RWPE1 (cell line): ENCODE data around the gene RPS25.
A peak's percentile ranks its signal among the peaks of the same experiment; 100 is the strongest.

Source experiments
- CTCF ChIA-PET: fragments of 350-600 bp; sonication (Branson Sonifier 250); formaldehyde crosslinking; extraction: SDS; loops from one replicate; lab custom pipeline; 2021; lab: Yijun Ruan, JAX
- POLR2A ChIA-PET: fragments of 400-600 bp; formaldehyde crosslinking; extraction: SDS; loops from one replicate; lab custom pipeline; 2020; ENCODE audit warnings: antibody characterized with exemption; ENCODE audit not compliant: low non-redundant PET; lab: Yijun Ruan, JAX
- DNase-seq: peaks from one replicate; pipeline ENCODE4 v3.0.0; 2012; ENCODE audit warnings: low spot score
- H3K27ac ChIP-seq: fragments of 450-650 bp; 2 replicates; pipeline ENCODE4 v1.5.1; 2017
- TF ChIP-seq, protein P1 (sequence below): fragments of 450-650 bp; conservative IDR thresholded peaks from 2 replicates; pipeline ENCODE4 v1.5.1; 2017; ENCODE audit warnings: low read depth, mild to moderate bottlenecking

The RPS25 gene

DNA sequence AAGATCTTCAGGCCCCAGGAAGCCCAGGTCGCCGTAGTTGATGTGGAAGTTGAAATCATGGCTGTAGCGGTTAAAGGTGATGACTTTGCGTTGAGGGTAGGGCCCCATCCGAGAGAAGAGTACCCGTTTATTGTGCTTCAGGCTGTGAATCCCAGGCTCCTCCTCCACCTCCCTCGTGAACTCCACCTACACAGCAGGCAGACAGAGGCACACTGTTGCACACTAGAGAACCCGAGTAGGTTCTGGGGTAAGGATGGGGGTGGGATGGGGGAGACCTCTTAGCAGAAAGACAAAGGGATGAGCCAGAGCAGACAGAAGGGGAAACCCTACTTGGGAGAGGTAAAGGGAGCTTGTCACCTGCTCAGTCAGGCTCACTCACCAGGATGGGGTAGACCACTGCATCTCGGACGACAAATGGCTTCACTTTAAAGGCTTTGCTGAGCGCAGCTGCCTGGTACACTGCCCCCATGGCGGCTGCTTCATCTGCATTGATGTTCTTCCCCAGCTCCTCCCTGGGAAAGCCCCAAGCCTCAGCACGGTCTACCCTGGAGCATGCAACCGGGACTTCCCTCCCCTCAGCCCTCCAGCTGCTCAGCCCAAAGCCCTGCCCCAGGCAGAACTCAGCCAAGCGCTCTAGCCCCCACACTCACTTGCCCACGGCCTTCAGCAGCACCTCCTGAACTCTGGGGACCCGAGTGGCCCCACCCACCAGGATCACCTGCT, 33.5 kb upstream of the RPS25 start:
- POLR2A ChIA-PET, result no interaction called here
- 0 out of 2 replicates have a peak overlapping the region, but pooled peaks have one; percentile 2 for H3K27ac ChIP-seq
- no peak for DNase-seq
- TF ChIP-seq, protein P1, sequence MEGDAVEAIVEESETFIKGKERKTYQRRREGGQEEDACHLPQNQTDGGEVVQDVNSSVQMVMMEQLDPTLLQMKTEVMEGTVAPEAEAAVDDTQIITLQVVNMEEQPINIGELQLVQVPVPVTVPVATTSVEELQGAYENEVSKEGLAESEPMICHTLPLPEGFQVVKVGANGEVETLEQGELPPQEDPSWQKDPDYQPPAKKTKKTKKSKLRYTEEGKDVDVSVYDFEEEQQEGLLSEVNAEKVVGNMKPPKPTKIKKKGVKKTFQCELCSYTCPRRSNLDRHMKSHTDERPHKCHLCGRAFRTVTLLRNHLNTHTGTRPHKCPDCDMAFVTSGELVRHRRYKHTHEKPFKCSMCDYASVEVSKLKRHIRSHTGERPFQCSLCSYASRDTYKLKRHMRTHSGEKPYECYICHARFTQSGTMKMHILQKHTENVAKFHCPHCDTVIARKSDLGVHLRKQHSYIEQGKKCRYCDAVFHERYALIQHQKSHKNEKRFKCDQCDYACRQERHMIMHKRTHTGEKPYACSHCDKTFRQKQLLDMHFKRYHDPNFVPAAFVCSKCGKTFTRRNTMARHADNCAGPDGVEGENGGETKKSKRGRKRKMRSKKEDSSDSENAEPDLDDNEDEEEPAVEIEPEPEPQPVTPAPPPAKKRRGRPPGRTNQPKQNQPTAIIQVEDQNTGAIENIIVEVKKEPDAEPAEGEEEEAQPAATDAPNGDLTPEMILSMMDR, result no peak
- CTCF ChIA-PET, result no interaction called here

DNA sequence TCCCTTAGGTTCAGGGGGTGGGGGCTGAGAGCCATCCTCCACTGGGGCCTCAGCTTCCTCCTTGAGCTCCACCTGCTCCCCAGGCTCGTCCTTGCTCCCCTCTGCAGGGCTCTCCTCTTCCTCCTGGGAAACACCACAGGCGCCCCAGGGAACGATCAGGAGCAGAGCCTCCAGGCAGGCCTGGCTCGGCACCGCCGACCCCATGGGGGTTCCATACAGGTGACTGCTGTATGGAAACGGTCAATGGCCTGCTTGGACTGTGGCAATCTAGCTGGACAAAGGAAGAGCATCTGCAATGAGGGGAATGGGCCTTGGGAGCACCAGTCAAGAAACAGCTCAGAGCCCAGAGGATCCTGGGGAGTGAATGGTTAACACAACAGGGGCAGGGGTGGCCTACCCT, 30.9 kb upstream of the RPS25 start:
- no peak for DNase-seq
- POLR2A ChIA-PET, result no interaction called here
- no peak overlapping the region for H3K27ac ChIP-seq
- CTCF ChIA-PET, result no interaction called here
- TF ChIP-seq, protein P1, result no peak

DNA sequence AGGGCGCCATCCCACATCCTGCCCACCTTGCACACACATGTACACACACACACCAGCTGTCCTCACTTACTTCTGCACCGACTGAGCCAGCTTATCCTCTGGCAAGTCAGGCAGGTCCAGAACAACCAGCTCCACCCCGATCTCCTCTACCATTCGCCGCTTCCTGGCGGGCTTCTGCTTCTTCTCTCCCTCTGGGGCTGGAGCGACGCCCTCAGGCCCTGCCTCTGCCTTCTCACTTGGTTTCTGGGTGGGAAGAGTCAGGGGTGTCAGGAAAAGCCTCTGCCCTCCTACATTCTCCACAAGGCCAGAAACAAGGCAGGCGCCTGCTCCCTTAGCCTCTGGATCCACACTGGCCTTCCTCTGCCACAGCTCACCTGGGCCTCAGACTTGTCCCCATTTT, 30.5 kb upstream of the RPS25 start:
- DNase-seq, result no peak
- TF ChIP-seq, protein P1, result no peak
- peak overlapping the region; percentile 1; the same call in 1 of the 2 replicates for H3K27ac ChIP-seq
- ChIA-PET POLR2A (no interaction called here), CTCF (no interaction called here)

DNA sequence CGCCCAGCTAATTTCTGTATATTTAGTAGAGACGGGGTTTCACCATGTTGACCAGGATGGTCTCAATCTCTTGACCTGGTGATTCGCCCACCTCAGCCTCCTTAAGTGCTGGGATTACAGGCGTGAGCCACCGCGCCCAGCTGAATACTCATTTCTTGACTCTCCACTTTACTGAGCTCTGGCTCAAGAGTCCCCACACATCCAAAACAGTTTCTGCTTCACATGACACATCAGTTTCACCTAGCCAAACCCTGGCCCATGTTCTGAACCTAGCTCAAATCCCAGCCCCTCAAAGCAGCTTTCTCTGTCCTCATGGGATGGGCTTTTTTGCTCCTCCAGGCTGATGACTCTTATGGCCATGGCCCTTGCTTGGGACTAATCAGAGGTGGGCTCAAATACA, 29.1 kb upstream of the RPS25 start:
- CTCF ChIA-PET, result interaction anchor here (0.5 to 1.2 kb wide), 3 partner anchors 9 to 389 kb away, joined by 3 to 5 read pairs (median 3); no protein-coding TSS in a partner anchor
- no peak for DNase-seq
- POLR2A ChIA-PET, result interaction anchor here (0.7 to 1.3 kb wide), 2 partner anchors 9 to 21 kb away, joined by 3 to 8 read pairs; partner anchors contain the start of genes HYOU1 and VPS11
- TF ChIP-seq, protein P1, result no peak
- no peak overlapping the region for H3K27ac ChIP-seq

DNA sequence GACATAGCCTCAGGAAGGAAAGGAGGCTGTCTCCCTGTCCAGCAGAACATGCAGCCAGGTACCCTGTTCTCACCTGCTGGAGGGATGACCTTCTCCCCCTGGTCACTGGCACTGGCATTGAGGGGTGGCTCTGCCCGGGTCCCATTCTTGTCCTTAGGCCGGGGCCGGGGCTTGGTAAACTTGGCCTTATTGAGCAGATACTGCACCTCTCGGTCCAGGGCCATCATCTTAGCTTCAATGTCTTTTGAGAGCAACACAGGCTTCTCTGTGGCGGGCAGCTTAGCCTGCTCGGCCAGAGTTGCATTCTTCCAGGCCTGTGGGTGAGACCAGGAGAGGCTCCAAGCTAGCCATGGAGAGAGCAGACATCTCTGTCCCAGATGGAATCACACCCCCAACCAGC, 28.3 kb upstream of the RPS25 start:
- DNase-seq, result no peak
- ChIA-PET CTCF (no interaction called here), POLR2A (interaction anchor here (0.6 kb wide), 1 partner anchor 331 kb away, joined by 3 read pairs; no protein-coding TSS in a partner anchor)
- TF ChIP-seq, protein P1, result no peak
- no peak overlapping the region; the same call in 1 of the 2 replicates for H3K27ac ChIP-seq

DNA sequence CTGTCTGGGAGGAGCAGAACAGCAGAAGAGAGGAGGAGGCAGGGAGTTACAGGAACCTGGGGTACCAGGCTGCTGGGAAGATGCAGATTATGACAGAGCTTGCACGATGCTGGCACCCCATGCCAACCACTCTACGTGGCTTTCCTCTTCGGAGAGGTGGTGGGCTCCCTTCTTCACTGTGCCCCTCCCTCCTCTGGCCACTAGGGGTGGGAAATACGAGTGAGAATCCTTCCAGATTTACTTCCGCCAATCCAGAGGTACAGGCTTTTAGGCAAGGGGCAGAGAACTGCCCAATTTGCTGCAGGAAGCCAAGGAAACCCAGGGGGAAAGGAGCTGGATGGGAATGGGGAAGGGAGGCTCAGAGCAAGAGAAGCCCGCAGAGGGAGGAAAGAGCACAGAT, 26.6 kb upstream of the RPS25 start:
- no peak for DNase-seq
- ChIA-PET CTCF (no interaction called here), POLR2A (no interaction called here)
- H3K27ac ChIP-seq, result no peak overlapping the region
- TF ChIP-seq, protein P1, result no peak
